ENCODE measurements around the gene STIM1.

Gene STIM1

GRCh38 chr11:4030197-4030596 is 174.7 kb downstream of the STIM1 start:
- TF ChIP-seq CTCF (IDR thresholded peaks at IDR 0.05; ENCODE audit: control extremely low read depth, extremely low read depth, low read depth, missing control alignments): no peak
- POLR2A ChIA-PET: interaction anchor here (0.6 kb wide), 1 partner anchor 175 kb away, joined by 4 read pairs; the partner anchor contains the start of gene STIM1
- CTCF ChIA-PET: interaction anchor here (1.2 kb wide), 1 partner anchor 42 kb away, joined by 3 read pairs; no protein-coding TSS in a partner anchor
- DNase-seq (ENCODE audit: extremely low spot score): no peak

- ChIA-PET POLR2A (no interaction called here), CTCF (no interaction called here)
- DNase-seq (ENCODE audit: extremely low spot score): no peak
- no peak for TF ChIP-seq CTCF (IDR thresholded peaks at IDR 0.05; ENCODE audit: control extremely low read depth, extremely low read depth, low read depth, missing control alignments)
Measured at GRCh38 chr11:4032097-4032496, 176.6 kb downstream of the STIM1 start.

- CTCF ChIA-PET: interaction anchor here (1.2 kb wide), 2 partner anchors 11 to 37 kb away, joined by 3 read pairs; no protein-coding TSS in a partner anchor
Measured at GRCh38 chr11:4035985-4036384, 180.5 kb downstream of the STIM1 start.

GRCh38 chr11:4039011-4039410 is 183.5 kb downstream of the STIM1 start:
- ChIA-PET POLR2A (no interaction called here), CTCF (interaction anchor here (0.8 to 2.7 kb wide), 8 partner anchors 15 to 232 kb away, joined by 3 to 13 read pairs (median 3); no protein-coding TSS in a partner anchor)
- DNase-seq (ENCODE audit: extremely low spot score): no peak
- no peak for TF ChIP-seq CTCF (IDR thresholded peaks at IDR 0.05; ENCODE audit: control extremely low read depth, extremely low read depth, low read depth, missing control alignments)

More at GRCh38 chr11:4035985-4036384, 180.5 kb downstream of the STIM1 start:
- POLR2A ChIA-PET: no interaction called here
- DNase-seq (ENCODE audit: extremely low spot score): no peak
- TF ChIP-seq CTCF (IDR thresholded peaks at IDR 0.05; ENCODE audit: control extremely low read depth, extremely low read depth, low read depth, missing control alignments): no peak

GRCh38 chr11:4040461-4040860 is 185.0 kb downstream of the STIM1 start:
- ChIA-PET POLR2A (no interaction called here), CTCF (interaction anchor here (0.9 to 4.4 kb wide), 3 partner anchors 9 to 53 kb away, joined by 3 to 17 read pairs (median 3); no protein-coding TSS in a partner anchor)
- no peak for TF ChIP-seq CTCF (IDR thresholded peaks at IDR 0.05; ENCODE audit: control extremely low read depth, extremely low read depth, low read depth, missing control alignments)
- no peak for DNase-seq (ENCODE audit: extremely low spot score)

- no peak for TF ChIP-seq CTCF (IDR thresholded peaks at IDR 0.05; ENCODE audit: control extremely low read depth, extremely low read depth, low read depth, missing control alignments)
- ChIA-PET CTCF (interaction anchor here (0.8 to 4.4 kb wide), 10 partner anchors 9 to 201 kb away, joined by 3 to 17 read pairs (median 4); partner anchors contain the start of genes RHOG and STIM1), POLR2A (no interaction called here)
- DNase-seq (ENCODE audit: extremely low spot score): no peak
Measured at GRCh38 chr11:4041731-4042391, 186.4 kb downstream of the STIM1 start.

Measured in GM10248 (cell line).